Thyroid gland (tissue), 4 donors: Measurements from ENCODE around the gene TMEM132D.

ENCODE experiments used
- POLR2A ChIP-seq, 2 donors: fragments of 450-650 bp; IDR thresholded peaks; one replicate each; pipeline ENCODE4 v1.6.1; 2017; ENCODE audit warnings: antibody characterized with exemption in 2 of 2, mild to moderate bottlenecking in 2 of 2, moderate library complexity in 1 of 2
- TF ChIP-seq, protein P1 (sequence below), 6 experiments: fragments of 200-600 bp in 3 of 6; fragments of 450-650 bp in 3 of 6; sonication (generic) in 3 of 6; IDR thresholded peaks; one replicate each; pipeline ENCODE4 v1.5.1; 2016 to 2019; ENCODE audit warnings: antibody characterized with exemption in 6 of 6, mild to moderate bottlenecking in 2 of 6, inconsistent platforms in 1 of 6, moderate library complexity in 1 of 6

DNA sequence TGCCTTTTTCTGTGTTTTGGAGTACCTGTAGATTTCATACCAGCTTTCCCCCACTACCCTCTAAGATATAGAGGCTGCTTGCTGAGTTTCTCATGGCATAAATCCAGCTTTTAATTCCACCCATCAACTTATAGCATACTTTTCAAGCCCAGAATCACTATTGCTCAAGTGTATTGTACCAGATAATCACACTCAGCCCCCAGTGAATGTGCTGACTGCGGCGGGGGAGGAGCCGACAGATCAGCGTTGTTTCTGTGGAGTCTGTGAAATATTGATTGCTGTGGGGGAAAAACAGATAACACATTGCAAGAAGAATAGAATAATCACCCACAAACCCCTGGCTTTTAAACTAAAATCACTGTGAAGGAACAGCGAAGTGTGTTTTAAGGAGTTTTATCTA lies 296.1 kb downstream of the TMEM132D start:
- TF ChIP-seq, protein P1, sequence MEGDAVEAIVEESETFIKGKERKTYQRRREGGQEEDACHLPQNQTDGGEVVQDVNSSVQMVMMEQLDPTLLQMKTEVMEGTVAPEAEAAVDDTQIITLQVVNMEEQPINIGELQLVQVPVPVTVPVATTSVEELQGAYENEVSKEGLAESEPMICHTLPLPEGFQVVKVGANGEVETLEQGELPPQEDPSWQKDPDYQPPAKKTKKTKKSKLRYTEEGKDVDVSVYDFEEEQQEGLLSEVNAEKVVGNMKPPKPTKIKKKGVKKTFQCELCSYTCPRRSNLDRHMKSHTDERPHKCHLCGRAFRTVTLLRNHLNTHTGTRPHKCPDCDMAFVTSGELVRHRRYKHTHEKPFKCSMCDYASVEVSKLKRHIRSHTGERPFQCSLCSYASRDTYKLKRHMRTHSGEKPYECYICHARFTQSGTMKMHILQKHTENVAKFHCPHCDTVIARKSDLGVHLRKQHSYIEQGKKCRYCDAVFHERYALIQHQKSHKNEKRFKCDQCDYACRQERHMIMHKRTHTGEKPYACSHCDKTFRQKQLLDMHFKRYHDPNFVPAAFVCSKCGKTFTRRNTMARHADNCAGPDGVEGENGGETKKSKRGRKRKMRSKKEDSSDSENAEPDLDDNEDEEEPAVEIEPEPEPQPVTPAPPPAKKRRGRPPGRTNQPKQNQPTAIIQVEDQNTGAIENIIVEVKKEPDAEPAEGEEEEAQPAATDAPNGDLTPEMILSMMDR (IDR thresholded peaks at IDR 0.05), result no peak
- TF ChIP-seq POLR2A (IDR thresholded peaks at IDR 0.05), result no peak
